Adipose tissue (tissue), 3 donors: ENCODE measurements around the gene PCDH9. TPM values are rescaled to one million over a fixed set of nuclear protein-coding genes. Genes with fewer than 3 reads are reported as not detected.
"Not testable (repeated sequence)": the region's sequence is repeated elsewhere in the genome, so short reads cannot be mapped to it uniquely, and the experiment has no call there.

Experiments used
- H3K27ac ChIP-seq: one replicate; pipeline ENCODE4 v1.5.1; 2013; ENCODE audit warnings: low read depth, low read length
- WGBS, 3 donors: extraction: QIAGEN DNeasy Blood & Tissue Kit; methylation state at CpG; one replicate each; pipeline ENCODE4 v1.1.7; 2013; 5-methylcytosine and 5-hydroxymethylcytosine counted together
- polyA plus RNA-seq, 3 donors: library from polyadenylated mRNA; stranded (reverse); fragments of 200-250 nt; gene quantifications; one replicate each; pipeline ENCODE4 v1.2.3, GENCODE V29; 2013
- donor health status: healthy with polysubstance abuse.
- donor health status: Bipolar disorder and iron deficiency.
- donor health status: healthy.

PCDH9 gene
- polyA plus RNA-seq, 3 donors: 0.49 to 1.7 (median 1.0) TPM

GRCh38 chr13:67106502-67107057 is 123.6 kb downstream of the PCDH9 start:
- 90 to 91% (median 90%) methylated on average over 6 of the region's 6 CpGs for WGBS, 3 donors
- H3K27ac ChIP-seq: no peak overlapping the region

GRCh38 chr13:67101730-67102467 is 128.2 kb downstream of the PCDH9 start:
- H3K27ac ChIP-seq: no peak overlapping the region
- WGBS, 3 donors: 72 to 74% (median 72%) methylated on average over 4 of the region's 4 CpGs

GRCh38 chr13:67100730-67101129 is 129.4 kb downstream of the PCDH9 start:
- no peak overlapping the region for H3K27ac ChIP-seq
- WGBS, 3 donors: 78 to 95% (median 87%) methylated on average over 3 of the region's 3 CpGs

GRCh38 chr13:67099494-67099893 is 130.6 kb downstream of the PCDH9 start:
- no peak overlapping the region for H3K27ac ChIP-seq
- WGBS, 3 donors: 91 to 95% (median 92%) methylated on average over 7 of the region's 7 CpGs

GRCh38 chr13:67097892-67098452 is 132.2 kb downstream of the PCDH9 start:
- no peak overlapping the region for H3K27ac ChIP-seq
- 79 to 86% (median 85%) methylated on average over 3 of the region's 3 CpGs for WGBS, 3 donors

GRCh38 chr13:67096893-67097292 is 133.2 kb downstream of the PCDH9 start:
- WGBS, 3 donors: 87 to 95% (median 89%) methylated on average over 5 of the region's 5 CpGs
- not testable (repeated sequence) for H3K27ac ChIP-seq

GRCh38 chr13:67096418-67096817 is 133.7 kb downstream of the PCDH9 start:
- 90 to 94% (median 90%) methylated on average over 2 of the region's 2 CpGs for WGBS, 3 donors
- no peak overlapping the region for H3K27ac ChIP-seq

GRCh38 chr13:67095621-67096020 is 134.5 kb downstream of the PCDH9 start:
- no peak overlapping the region for H3K27ac ChIP-seq
- WGBS, 3 donors: 43 to 77% (median 73%) methylated on average over 1 of the region's 1 CpG

GRCh38 chr13:67094952-67095351 is 135.2 kb downstream of the PCDH9 start:
- no peak overlapping the region for H3K27ac ChIP-seq
- WGBS, 3 donors: 83 to 85% (median 84%) methylated on average over 3 of the region's 3 CpGs

GRCh38 chr13:67094078-67094477 is 136.1 kb downstream of the PCDH9 start:
- WGBS, 3 donors: 88 to 94% (median 89%) methylated on average over 1 of the region's 1 CpG
- H3K27ac ChIP-seq: no peak overlapping the region

- no peak overlapping the region for H3K27ac ChIP-seq
- WGBS, 3 donors: 54 to 90% (median 55%) methylated on average over 1 of the region's 1 CpG
These were observed 138.5 kb downstream of the PCDH9 start for GRCh38 chr13:67091603-67092002.

GRCh38 chr13:67090856-67091255 is 139.3 kb downstream of the PCDH9 start:
- 58 to 76% (median 63%) methylated on average over 2 of the region's 2 CpGs for WGBS, 3 donors
- H3K27ac ChIP-seq: no peak overlapping the region

GRCh38 chr13:67087527-67087926 is 142.6 kb downstream of the PCDH9 start:
- WGBS, 3 donors: 61 to 72% (median 62%) methylated on average over 2 of the region's 2 CpGs

GRCh38 chr13:67086260-67086659 is 143.9 kb downstream of the PCDH9 start:
- 34 to 69% (median 64%) methylated on average over 2 of the region's 2 CpGs for WGBS, 3 donors
- H3K27ac ChIP-seq: no peak overlapping the region

More at GRCh38 chr13:67087527-67087926, 142.6 kb downstream of the PCDH9 start:
- H3K27ac ChIP-seq: no peak overlapping the region

- 95 to 100% (median 97%) methylated on average over 1 of the region's 1 CpG for WGBS, 3 donors
- no peak overlapping the region for H3K27ac ChIP-seq
These were observed 146.1 kb downstream of the PCDH9 start for GRCh38 chr13:67084066-67084465.

GRCh38 chr13:67083519-67083918 is 146.6 kb downstream of the PCDH9 start:
- WGBS, 3 donors: 74 to 82% (median 76%) methylated on average over 2 of the region's 2 CpGs
- H3K27ac ChIP-seq: no peak overlapping the region

- WGBS, 3 donors: 88 to 91% (median 90%) methylated on average over 2 of the region's 2 CpGs
- H3K27ac ChIP-seq: no peak overlapping the region
These were observed 149.8 kb downstream of the PCDH9 start for GRCh38 chr13:67080351-67080750.

- no peak overlapping the region for H3K27ac ChIP-seq
- 84 to 92% (median 91%) methylated on average over 5 of the region's 5 CpGs for WGBS, 3 donors
These were observed 152.1 kb downstream of the PCDH9 start for GRCh38 chr13:67078062-67078461.

- H3K27ac ChIP-seq: no peak overlapping the region
These were observed 153.0 kb downstream of the PCDH9 start for GRCh38 chr13:67077132-67077531.

GRCh38 chr13:67076378-67076777 is 153.8 kb downstream of the PCDH9 start:
- WGBS, 3 donors: 76 to 87% (median 76%) methylated on average over 3 of the region's 3 CpGs
- H3K27ac ChIP-seq: no peak overlapping the region
